ENCODE measurements around the gene POLQ. TPM values are rescaled to one million over a fixed set of nuclear protein-coding genes. Genes with fewer than 3 reads are reported as not detected.

POLQ gene
- total RNA-seq, 1 donor from 2014 or later, result 33.2 TPM

DNA sequence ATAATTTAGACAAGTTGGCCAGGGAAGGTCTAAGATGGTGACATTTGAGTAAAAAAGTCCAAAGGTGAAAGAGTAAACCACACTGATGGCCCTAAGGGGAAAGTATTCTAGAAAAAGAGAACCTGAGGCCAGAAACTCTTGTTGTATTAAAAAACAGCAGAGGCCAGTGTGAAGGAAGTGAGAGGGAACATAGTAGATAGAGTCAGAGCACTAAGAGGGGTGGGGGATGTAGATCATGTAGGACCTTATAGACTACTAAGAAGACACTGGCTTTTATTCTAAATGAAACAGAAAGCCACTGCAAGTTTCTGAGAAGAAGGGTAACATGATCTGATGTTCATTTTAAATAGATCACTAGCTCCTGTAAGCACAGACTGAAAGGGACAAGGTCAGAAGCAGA lies 14.5 kb downstream of the POLQ start:
- Histone ChIP-seq H4K20me1 (ENCODE audit: low read depth) (no peaks in the 10 kb centered on the region), H2AFZ (replicated peaks) (no peak overlapping the region), H3F3A (ENCODE audit: low read depth) (no peaks in the 10 kb centered on the region), H3K27me3 (no peaks in the 10 kb centered on the region), H3K9ac (no peak overlapping the region), H3K4me3 (no peak overlapping the region), H3K4me1 (no peaks in the 10 kb centered on the region), H3K79me2 (ENCODE audit: low read depth) (no peaks in the 10 kb centered on the region), H3K27ac (no peak overlapping the region), H3K4me2 (no peak overlapping the region), H3K9me3 (ENCODE audit: low read depth) (no peaks in the 10 kb centered on the region), H3K36me3 (peaks cover 14% of the 10 kb centered on the region)
- TF ChIP-seq, protein P1, sequence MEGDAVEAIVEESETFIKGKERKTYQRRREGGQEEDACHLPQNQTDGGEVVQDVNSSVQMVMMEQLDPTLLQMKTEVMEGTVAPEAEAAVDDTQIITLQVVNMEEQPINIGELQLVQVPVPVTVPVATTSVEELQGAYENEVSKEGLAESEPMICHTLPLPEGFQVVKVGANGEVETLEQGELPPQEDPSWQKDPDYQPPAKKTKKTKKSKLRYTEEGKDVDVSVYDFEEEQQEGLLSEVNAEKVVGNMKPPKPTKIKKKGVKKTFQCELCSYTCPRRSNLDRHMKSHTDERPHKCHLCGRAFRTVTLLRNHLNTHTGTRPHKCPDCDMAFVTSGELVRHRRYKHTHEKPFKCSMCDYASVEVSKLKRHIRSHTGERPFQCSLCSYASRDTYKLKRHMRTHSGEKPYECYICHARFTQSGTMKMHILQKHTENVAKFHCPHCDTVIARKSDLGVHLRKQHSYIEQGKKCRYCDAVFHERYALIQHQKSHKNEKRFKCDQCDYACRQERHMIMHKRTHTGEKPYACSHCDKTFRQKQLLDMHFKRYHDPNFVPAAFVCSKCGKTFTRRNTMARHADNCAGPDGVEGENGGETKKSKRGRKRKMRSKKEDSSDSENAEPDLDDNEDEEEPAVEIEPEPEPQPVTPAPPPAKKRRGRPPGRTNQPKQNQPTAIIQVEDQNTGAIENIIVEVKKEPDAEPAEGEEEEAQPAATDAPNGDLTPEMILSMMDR (IDR thresholded peaks at IDR 0.05), result no peak
- no peak for TF ChIP-seq EZH2 (IDR thresholded peaks at IDR 0.05)
- TF ChIP-seq EZH2phosphoT487 (IDR thresholded peaks at IDR 0.05), result no peak
- no peak overlapping the region for H3K4me3 Mint-ChIP-seq
- no peak for DNase-seq (ENCODE audit: low spot score)
- H3K36me3 Mint-ChIP-seq, result peaks cover 13% of the 10 kb centered on the region
- H3K4me1 Mint-ChIP-seq, result no peaks in the 10 kb centered on the region
- no peaks in the 10 kb centered on the region for H3K9me3 Mint-ChIP-seq
- no peaks in the 10 kb centered on the region for H3K27me3 Mint-ChIP-seq (ENCODE audit: insufficient read depth, low read depth)
- H3K27ac Mint-ChIP-seq, result no peak overlapping the region

DNA sequence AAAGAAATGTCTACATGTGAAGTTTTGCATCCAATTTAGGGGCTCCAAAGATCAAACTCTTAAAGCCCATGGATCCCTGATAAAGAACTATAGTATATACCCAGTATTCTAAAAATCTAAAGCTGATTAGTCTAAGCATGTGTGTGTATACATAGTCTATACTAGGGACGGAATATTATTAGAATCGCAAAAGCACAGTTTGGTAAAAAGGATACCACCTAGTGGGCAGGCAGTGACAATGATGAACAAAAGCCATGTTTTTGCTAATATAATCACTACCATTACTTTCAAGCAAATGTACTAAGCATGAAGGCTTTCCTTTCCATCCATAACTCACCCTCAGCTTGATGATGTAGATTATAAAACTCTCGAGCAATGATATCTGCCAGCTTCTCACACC lies 16.5 kb downstream of the POLQ start:
- no peak for DNase-seq (ENCODE audit: low spot score)
- Histone ChIP-seq H2AFZ (replicated peaks) (no peak overlapping the region), H3K36me3 (peaks cover 7% of the 10 kb centered on the region), H3K79me2 (ENCODE audit: low read depth) (no peaks in the 10 kb centered on the region), H3K27me3 (no peaks in the 10 kb centered on the region), H3K4me1 (no peaks in the 10 kb centered on the region), H3K27ac (no peak overlapping the region), H3K4me3 (no peak overlapping the region), H3K9me3 (ENCODE audit: low read depth) (no peaks in the 10 kb centered on the region), H4K20me1 (ENCODE audit: low read depth) (no peaks in the 10 kb centered on the region), H3F3A (ENCODE audit: low read depth) (no peaks in the 10 kb centered on the region), H3K9ac (no peak overlapping the region), H3K4me2 (no peak overlapping the region)
- H3K4me3 Mint-ChIP-seq, result no peak overlapping the region
- no peak overlapping the region for H3K27ac Mint-ChIP-seq
- no peaks in the 10 kb centered on the region for H3K4me1 Mint-ChIP-seq
- H3K36me3 Mint-ChIP-seq, result peaks cover 18% of the 10 kb centered on the region
- H3K9me3 Mint-ChIP-seq, result no peaks in the 10 kb centered on the region
- no peaks in the 10 kb centered on the region for H3K27me3 Mint-ChIP-seq (ENCODE audit: insufficient read depth, low read depth)
- no peak for TF ChIP-seq EZH2 (IDR thresholded peaks at IDR 0.05)
- TF ChIP-seq, protein P1 (IDR thresholded peaks at IDR 0.05), result no peak
- no peak for TF ChIP-seq EZH2phosphoT487 (IDR thresholded peaks at IDR 0.05)

DNA sequence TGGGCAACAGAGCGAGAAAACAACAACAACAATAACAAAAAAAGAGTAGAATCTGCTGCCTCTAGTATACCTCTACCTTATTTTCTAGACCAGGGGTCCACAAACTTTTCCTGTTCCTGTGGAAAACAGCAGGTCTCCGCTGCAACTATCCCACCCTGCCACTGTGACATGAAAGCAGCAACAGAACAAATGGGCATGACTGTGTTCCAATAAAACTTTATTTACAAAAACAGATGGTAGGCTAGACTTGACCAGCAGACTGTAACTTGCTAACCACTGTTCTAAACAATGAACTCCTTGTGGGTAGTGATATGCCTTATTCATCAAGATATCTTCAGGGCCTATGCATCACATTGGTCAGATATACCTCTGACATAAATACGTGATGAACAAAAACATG lies 25.3 kb downstream of the POLQ start:
- Histone ChIP-seq H3K9me3 (ENCODE audit: low read depth) (no peaks in the 10 kb centered on the region), H2AFZ (replicated peaks) (no peak overlapping the region), H3K4me3 (no peak overlapping the region), H3K4me2 (no peak overlapping the region), H3F3A (ENCODE audit: low read depth) (no peaks in the 10 kb centered on the region), H3K9ac (no peak overlapping the region), H3K27me3 (no peaks in the 10 kb centered on the region), H4K20me1 (ENCODE audit: low read depth) (no peaks in the 10 kb centered on the region), H3K36me3 (peaks cover 16% of the 10 kb centered on the region), H3K27ac (no peak overlapping the region), H3K79me2 (ENCODE audit: low read depth) (peaks cover 7% of the 10 kb centered on the region), H3K4me1 (no peaks in the 10 kb centered on the region)
- Mint-ChIP-seq H3K36me3 (peaks cover 48% of the 10 kb centered on the region), H3K4me3 (no peak overlapping the region), H3K4me1 (no peaks in the 10 kb centered on the region), H3K27ac (no peak overlapping the region), H3K9me3 (peaks cover 17% of the 10 kb centered on the region), H3K27me3 (ENCODE audit: insufficient read depth, low read depth) (no peaks in the 10 kb centered on the region)
- DNase-seq (ENCODE audit: low spot score), result no peak
- TF ChIP-seq EZH2 (IDR thresholded peaks at IDR 0.05), result no peak
- TF ChIP-seq, protein P1 (IDR thresholded peaks at IDR 0.05), result no peak
- no peak for TF ChIP-seq EZH2phosphoT487 (IDR thresholded peaks at IDR 0.05)

Measured in neural progenitor cell (in vitro differentiated cells).